Measurements from ENCODE around the gene ANXA3.

The ANXA3 gene

DNA sequence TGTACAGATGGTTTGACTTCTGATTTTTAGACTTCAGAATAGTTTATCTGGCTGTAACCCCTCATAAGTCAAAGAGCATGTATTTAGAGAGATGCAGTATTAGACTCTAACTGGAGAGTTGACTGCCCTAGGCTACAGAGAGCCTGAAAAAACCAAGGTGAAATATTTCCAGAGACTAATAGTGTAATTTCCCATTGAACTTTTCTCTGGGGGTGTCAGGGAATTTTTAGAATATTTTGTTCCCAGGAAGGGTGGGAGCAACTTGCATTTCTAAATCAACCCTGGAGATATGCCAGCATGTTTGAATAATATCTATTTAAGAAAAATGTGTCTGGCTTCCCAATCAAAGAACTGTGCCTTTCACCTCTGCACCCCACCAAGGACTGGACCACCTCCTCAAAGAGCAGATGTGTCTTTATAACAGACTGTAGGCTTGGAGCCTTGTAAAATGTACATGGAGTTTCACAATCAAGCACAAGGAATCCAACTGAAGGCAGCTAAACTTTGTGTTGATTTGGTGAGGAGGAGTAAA, 2.0 kb downstream of the ANXA3 start:
- Histone ChIP-seq H3K27ac (ENCODE audit: insufficient read depth, low read length, poor library complexity, severe bottlenecking) (no peak overlapping the region), H3K36me3 (ENCODE audit: control insufficient read depth, insufficient read depth, low read length) (no peaks in the 10 kb centered on the region), H3K27me3 (replicated peaks; ENCODE audit: control insufficient read depth, insufficient read depth, low read length, poor library complexity, severe bottlenecking) (peaks cover 7% of the 10 kb centered on the region), H3K4me1 (ENCODE audit: control insufficient read depth, insufficient read depth, low read length, poor library complexity, severe bottlenecking) (no peaks in the 10 kb centered on the region), H3K9me3 (ENCODE audit: control insufficient read depth, low read length) (no peaks in the 10 kb centered on the region), H3K4me3 (ENCODE audit: insufficient read depth, low read depth, low read length, poor library complexity, severe bottlenecking) (no peak overlapping the region)
- DNase-seq, result no peak

- H3K4me1 ChIP-seq (ENCODE audit: control insufficient read depth, insufficient read depth, low read length, poor library complexity, severe bottlenecking), result no peaks in the 10 kb centered on the region
- peaks cover 7% of the 10 kb centered on the region for H3K27me3 ChIP-seq (replicated peaks; ENCODE audit: control insufficient read depth, insufficient read depth, low read length, poor library complexity, severe bottlenecking)
- H3K4me3 ChIP-seq (ENCODE audit: insufficient read depth, low read depth, low read length, poor library complexity, severe bottlenecking), result no peak overlapping the region
- no peak overlapping the region for H3K27ac ChIP-seq (ENCODE audit: insufficient read depth, low read length, poor library complexity, severe bottlenecking)
- H3K9me3 ChIP-seq (ENCODE audit: control insufficient read depth, low read length), result no peaks in the 10 kb centered on the region
- DNase-seq, result no peak
- no peaks in the 10 kb centered on the region for H3K36me3 ChIP-seq (ENCODE audit: control insufficient read depth, insufficient read depth, low read length)
Measured at GRCh38 chr4:78556665-78557064, 5.1 kb downstream of the ANXA3 start.

DNA sequence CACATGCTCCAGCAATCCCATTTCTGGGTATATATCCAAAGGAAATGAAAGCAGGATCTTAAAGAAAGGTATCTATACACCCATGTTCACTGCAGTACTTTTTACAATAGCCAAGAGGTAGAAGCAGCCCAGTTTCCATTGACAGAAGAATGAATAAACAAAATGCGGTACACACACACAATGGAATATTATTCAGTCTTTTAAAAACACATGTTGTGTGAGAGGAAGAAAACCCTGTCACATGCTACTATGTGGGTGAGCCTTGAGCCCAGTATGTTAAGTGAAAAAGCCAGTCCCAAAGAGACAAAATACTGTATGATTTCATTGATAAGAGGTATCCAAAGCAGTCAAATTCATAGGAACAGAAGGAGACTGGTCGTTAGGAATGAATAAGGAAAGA, 6.3 kb downstream of the ANXA3 start:
- Histone ChIP-seq H3K27ac (ENCODE audit: insufficient read depth, low read length, poor library complexity, severe bottlenecking) (no peak overlapping the region), H3K27me3 (replicated peaks; ENCODE audit: control insufficient read depth, insufficient read depth, low read length, poor library complexity, severe bottlenecking) (no peaks in the 10 kb centered on the region), H3K36me3 (ENCODE audit: control insufficient read depth, insufficient read depth, low read length) (no peaks in the 10 kb centered on the region), H3K4me3 (ENCODE audit: insufficient read depth, low read depth, low read length, poor library complexity, severe bottlenecking) (no peak overlapping the region), H3K4me1 (ENCODE audit: control insufficient read depth, insufficient read depth, low read length, poor library complexity, severe bottlenecking) (no peaks in the 10 kb centered on the region), H3K9me3 (ENCODE audit: control insufficient read depth, low read length) (no peaks in the 10 kb centered on the region)
- no peak for DNase-seq

DNA sequence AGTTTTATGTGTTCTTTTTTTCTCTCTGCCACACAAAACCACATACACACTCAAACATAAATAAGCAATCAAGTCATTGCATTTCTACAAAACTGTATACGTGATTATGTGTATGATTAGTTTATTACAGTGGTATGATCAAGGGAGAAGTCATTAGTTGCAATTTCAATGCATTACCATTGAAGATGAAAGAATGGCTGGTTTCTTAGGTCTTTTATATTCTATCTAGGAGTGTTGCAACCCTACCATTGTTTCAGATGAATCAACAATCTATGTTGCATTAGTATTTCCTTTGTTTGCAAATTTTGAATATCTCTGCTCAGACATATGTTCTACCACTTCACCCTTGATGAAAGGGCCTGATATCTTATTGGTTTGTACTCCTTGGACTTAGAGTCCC, 6.8 kb downstream of the ANXA3 start:
- Histone ChIP-seq H3K9me3 (ENCODE audit: control insufficient read depth, low read length) (no peaks in the 10 kb centered on the region), H3K27me3 (replicated peaks; ENCODE audit: control insufficient read depth, insufficient read depth, low read length, poor library complexity, severe bottlenecking) (no peaks in the 10 kb centered on the region), H3K36me3 (ENCODE audit: control insufficient read depth, insufficient read depth, low read length) (no peaks in the 10 kb centered on the region), H3K4me1 (ENCODE audit: control insufficient read depth, insufficient read depth, low read length, poor library complexity, severe bottlenecking) (no peaks in the 10 kb centered on the region), H3K4me3 (ENCODE audit: insufficient read depth, low read depth, low read length, poor library complexity, severe bottlenecking) (no peak overlapping the region), H3K27ac (ENCODE audit: insufficient read depth, low read length, poor library complexity, severe bottlenecking) (no peak overlapping the region)
- no peak for DNase-seq

GRCh38 chr4:78560296-78560963, 8.9 kb downstream of the ANXA3 start:
- Histone ChIP-seq H3K9me3 (ENCODE audit: control insufficient read depth, low read length) (no peaks in the 10 kb centered on the region), H3K4me1 (ENCODE audit: control insufficient read depth, insufficient read depth, low read length, poor library complexity, severe bottlenecking) (no peaks in the 10 kb centered on the region), H3K4me3 (ENCODE audit: insufficient read depth, low read depth, low read length, poor library complexity, severe bottlenecking) (no peak overlapping the region), H3K36me3 (ENCODE audit: control insufficient read depth, insufficient read depth, low read length) (no peaks in the 10 kb centered on the region), H3K27ac (ENCODE audit: insufficient read depth, low read length, poor library complexity, severe bottlenecking) (no peak overlapping the region), H3K27me3 (replicated peaks; ENCODE audit: control insufficient read depth, insufficient read depth, low read length, poor library complexity, severe bottlenecking) (no peaks in the 10 kb centered on the region)
- DNase-seq, result no peak

DNA sequence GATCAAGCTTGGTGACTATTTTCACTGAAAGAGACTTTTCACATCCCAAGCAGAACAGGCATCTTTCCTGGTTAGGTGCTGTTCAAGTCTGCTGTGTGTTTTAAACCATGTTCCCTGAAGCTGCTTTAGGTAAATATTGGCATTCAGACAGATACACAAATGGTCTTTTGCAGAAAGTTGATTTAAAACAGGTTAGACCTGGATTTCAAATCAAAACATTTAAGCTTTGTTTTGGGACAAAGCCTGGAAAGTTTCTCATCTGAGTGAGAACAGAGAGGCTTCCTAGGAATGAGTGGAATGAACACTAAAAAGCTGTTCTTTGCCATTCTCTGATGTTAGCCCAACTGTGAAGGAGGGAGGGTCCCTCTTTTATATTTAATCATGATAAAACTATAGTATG, 10.1 kb downstream of the ANXA3 start:
- Histone ChIP-seq H3K9me3 (ENCODE audit: control insufficient read depth, low read length) (no peaks in the 10 kb centered on the region), H3K27me3 (replicated peaks; ENCODE audit: control insufficient read depth, insufficient read depth, low read length, poor library complexity, severe bottlenecking) (no peaks in the 10 kb centered on the region), H3K36me3 (ENCODE audit: control insufficient read depth, insufficient read depth, low read length) (no peaks in the 10 kb centered on the region), H3K4me3 (ENCODE audit: insufficient read depth, low read depth, low read length, poor library complexity, severe bottlenecking) (no peak overlapping the region), H3K27ac (ENCODE audit: insufficient read depth, low read length, poor library complexity, severe bottlenecking) (no peak overlapping the region), H3K4me1 (ENCODE audit: control insufficient read depth, insufficient read depth, low read length, poor library complexity, severe bottlenecking) (no peaks in the 10 kb centered on the region)
- no peak for DNase-seq

- DNase-seq, result no peak
- H3K4me3 ChIP-seq (ENCODE audit: insufficient read depth, low read depth, low read length, poor library complexity, severe bottlenecking), result no peak overlapping the region
- no peaks in the 10 kb centered on the region for H3K9me3 ChIP-seq (ENCODE audit: control insufficient read depth, low read length)
- H3K4me1 ChIP-seq (ENCODE audit: control insufficient read depth, insufficient read depth, low read length, poor library complexity, severe bottlenecking), result no peaks in the 10 kb centered on the region
- H3K27ac ChIP-seq (ENCODE audit: insufficient read depth, low read length, poor library complexity, severe bottlenecking), result no peak overlapping the region
- H3K27me3 ChIP-seq (replicated peaks; ENCODE audit: control insufficient read depth, insufficient read depth, low read length, poor library complexity, severe bottlenecking), result no peaks in the 10 kb centered on the region
- H3K36me3 ChIP-seq (ENCODE audit: control insufficient read depth, insufficient read depth, low read length), result no peaks in the 10 kb centered on the region
Measured at GRCh38 chr4:78562687-78563086, 11.1 kb downstream of the ANXA3 start.

- no peaks in the 10 kb centered on the region for H3K9me3 ChIP-seq (ENCODE audit: control insufficient read depth, low read length)
- DNase-seq, result no peak
- H3K27me3 ChIP-seq (replicated peaks; ENCODE audit: control insufficient read depth, insufficient read depth, low read length, poor library complexity, severe bottlenecking), result no peaks in the 10 kb centered on the region
- no peak overlapping the region for H3K27ac ChIP-seq (ENCODE audit: insufficient read depth, low read length, poor library complexity, severe bottlenecking)
- H3K4me3 ChIP-seq (ENCODE audit: insufficient read depth, low read depth, low read length, poor library complexity, severe bottlenecking), result no peak overlapping the region
- H3K4me1 ChIP-seq (ENCODE audit: control insufficient read depth, insufficient read depth, low read length, poor library complexity, severe bottlenecking), result no peaks in the 10 kb centered on the region
- no peaks in the 10 kb centered on the region for H3K36me3 ChIP-seq (ENCODE audit: control insufficient read depth, insufficient read depth, low read length)
Measured at GRCh38 chr4:78565971-78566372, 14.4 kb downstream of the ANXA3 start.

GRCh38 chr4:78566834-78567499, 15.4 kb downstream of the ANXA3 start:
- H3K36me3 ChIP-seq (ENCODE audit: control insufficient read depth, insufficient read depth, low read length), result no peaks in the 10 kb centered on the region

GRCh38 chr4:78567500-78568060, 16.0 kb downstream of the ANXA3 start:
- Histone ChIP-seq H3K27me3 (replicated peaks; ENCODE audit: control insufficient read depth, insufficient read depth, low read length, poor library complexity, severe bottlenecking) (no peaks in the 10 kb centered on the region), H3K4me1 (ENCODE audit: control insufficient read depth, insufficient read depth, low read length, poor library complexity, severe bottlenecking) (no peaks in the 10 kb centered on the region), H3K9me3 (ENCODE audit: control insufficient read depth, low read length) (no peaks in the 10 kb centered on the region), H3K36me3 (ENCODE audit: control insufficient read depth, insufficient read depth, low read length) (no peaks in the 10 kb centered on the region), H3K4me3 (ENCODE audit: insufficient read depth, low read depth, low read length, poor library complexity, severe bottlenecking) (no peak overlapping the region), H3K27ac (ENCODE audit: insufficient read depth, low read length, poor library complexity, severe bottlenecking) (no peak overlapping the region)
- DNase-seq, result no peak

More at GRCh38 chr4:78566834-78567499, 15.4 kb downstream of the ANXA3 start:
- H3K4me3 ChIP-seq (ENCODE audit: insufficient read depth, low read depth, low read length, poor library complexity, severe bottlenecking), result no peak overlapping the region
- H3K9me3 ChIP-seq (ENCODE audit: control insufficient read depth, low read length), result no peaks in the 10 kb centered on the region
- no peaks in the 10 kb centered on the region for H3K27me3 ChIP-seq (replicated peaks; ENCODE audit: control insufficient read depth, insufficient read depth, low read length, poor library complexity, severe bottlenecking)
- no peak for DNase-seq
- H3K27ac ChIP-seq (ENCODE audit: insufficient read depth, low read length, poor library complexity, severe bottlenecking), result no peak overlapping the region
- no peaks in the 10 kb centered on the region for H3K4me1 ChIP-seq (ENCODE audit: control insufficient read depth, insufficient read depth, low read length, poor library complexity, severe bottlenecking)

Measured in effector memory CD4-positive, alpha-beta T cell (primary cell).